NCI-H748 treated with DMSO at 0.1 percent for 48 hours (cell line): ENCODE results near the gene GDF11.
"Not testable (repeated sequence)": the region's sequence is repeated elsewhere in the genome, so short reads cannot be mapped to it uniquely, and the experiment has no call there.

Source experiments
- DNase-seq: peaks from one replicate; lab custom pipeline; 2025; lab: John Stamatoyannopoulos, UW

GDF11 gene

GRCh38 chr12:55741931-55742680, 816 bp upstream of the GDF11 start:
- no peak for DNase-seq

GRCh38 chr12:55743406-55744339, 751 bp downstream of the GDF11 start:
- DNase-seq = no peak

DNA sequence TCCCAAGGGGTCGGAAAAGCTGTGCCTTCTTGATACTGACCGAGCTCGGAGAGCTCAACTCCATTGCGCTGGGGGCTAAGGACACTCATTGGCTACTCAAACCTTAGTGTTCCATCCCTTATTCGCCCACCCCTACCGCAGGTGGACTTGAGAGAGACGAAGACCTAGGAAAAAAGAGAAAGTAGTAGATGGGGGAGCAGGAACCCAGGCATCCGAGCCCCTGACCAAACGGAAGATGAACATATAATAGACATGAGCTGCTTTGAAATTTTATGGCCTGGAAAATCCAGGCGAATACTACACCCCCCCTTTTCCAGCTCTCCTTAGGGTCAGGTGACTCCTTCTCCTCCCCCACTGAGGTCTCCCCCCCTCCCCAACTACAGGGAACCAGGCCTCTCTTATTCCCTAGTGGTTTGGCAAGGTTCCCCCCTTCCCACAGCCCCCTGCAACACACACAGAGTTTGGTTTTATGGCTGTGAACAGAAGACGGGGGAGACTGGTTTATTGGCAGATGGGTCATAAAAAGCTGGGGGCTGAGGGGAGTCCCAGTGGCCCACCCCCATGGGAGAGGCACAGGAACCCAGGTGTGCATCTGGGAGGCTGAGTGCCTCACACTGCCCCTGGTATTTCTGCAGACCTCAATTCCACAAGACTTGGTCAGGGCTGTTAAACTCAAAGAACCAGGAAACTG, 1.6 kb downstream of the GDF11 start:
- DNase-seq = no peak

- DNase-seq = no peak
Observed at GRCh38 chr12:55745361-55746173, 2.6 kb downstream of the GDF11 start.

DNA sequence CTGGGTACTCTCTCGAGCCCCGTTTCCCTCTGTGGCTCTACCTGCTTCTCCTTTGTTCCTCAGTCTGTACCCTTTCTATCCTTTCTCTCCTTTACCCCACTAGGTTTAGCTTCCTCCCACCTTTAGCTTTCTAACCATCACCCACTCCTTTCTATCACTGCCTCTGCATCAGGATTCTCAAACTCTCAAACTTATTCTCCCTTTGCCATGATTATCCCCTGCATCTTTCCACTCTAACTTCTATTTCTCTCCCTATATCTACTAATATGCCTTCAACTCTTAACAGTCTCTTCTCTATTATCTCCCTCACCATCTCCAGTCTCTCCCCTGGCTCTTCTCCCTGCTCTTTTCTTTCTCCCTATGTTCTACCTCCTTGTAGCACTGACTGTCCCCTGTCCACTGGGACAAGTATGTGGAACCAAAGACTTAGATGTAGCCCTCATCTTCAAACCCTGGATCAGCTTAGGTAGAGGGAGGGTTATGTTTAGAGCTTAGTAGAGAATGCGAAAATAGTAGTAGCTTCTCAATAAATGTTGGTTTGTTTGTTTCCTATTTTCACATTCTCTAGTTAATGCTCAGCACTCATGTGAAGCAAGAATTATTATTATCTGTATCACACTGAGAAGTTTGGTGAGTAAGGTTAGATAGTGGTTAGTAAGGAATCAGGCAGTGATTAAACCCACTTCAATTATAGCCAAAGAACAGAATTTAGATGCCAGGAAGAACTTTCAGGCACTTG, 3.4 kb downstream of the GDF11 start:
- DNase-seq = no peak

- DNase-seq = no peak
Observed at GRCh38 chr12:55746913-55747231, 4.0 kb downstream of the GDF11 start.

DNA sequence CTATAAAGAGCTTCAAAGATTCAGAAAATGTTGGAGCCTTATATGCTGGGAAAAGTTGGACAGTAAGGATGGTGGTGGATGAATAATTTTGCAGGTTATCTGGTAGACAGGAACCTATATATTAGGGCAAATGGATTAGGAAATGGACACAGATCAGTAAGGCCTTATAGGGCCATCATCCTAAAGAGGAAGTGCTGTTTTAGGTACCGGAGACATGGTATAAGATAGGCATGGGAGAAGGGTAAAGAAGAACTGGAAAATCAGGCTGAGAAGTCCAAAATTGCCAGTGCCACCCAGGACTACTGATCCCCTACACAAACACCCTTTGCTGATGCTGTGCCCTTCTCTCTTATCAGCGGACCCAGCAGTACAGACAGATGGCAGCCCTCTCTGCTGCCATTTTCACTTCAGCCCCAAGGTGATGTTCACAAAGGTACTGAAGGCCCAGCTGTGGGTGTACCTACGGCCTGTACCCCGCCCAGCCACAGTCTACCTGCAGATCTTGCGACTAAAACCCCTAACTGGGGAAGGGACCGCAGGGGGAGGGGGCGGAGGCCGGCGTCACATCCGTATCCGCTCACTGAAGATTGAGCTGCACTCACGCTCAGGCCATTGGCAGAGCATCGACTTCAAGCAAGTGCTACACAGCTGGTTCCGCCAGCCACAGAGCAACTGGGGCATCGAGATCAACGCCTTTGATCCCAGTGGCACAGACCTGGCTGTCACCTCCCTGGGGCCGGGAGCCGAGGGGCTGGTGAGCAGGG, 5.5 kb downstream of the GDF11 start:
- no peak for DNase-seq

GRCh38 chr12:55755246-55755645, 12.3 kb downstream of the GDF11 start:
- DNase-seq = no peak

DNA sequence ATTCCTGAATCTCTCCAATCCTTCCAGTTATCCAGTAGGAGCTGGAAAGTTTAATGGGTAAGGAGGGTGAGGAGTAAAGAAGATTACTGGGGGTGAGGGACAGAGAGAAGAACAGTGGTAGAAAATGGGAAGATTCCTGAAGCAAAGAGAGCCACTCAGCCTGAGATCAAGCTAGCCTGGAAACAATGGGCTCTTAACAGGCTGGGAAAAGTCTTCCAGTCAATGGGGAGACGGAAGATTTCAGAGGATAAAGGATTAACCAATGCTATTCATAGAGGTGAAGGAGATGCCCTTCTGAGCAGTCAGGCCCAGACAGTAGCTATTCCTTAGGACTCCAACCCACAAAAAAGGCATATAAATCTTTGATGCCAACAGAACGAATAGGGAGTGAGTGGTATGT, 14.8 kb downstream of the GDF11 start:
- no peak for DNase-seq

DNA sequence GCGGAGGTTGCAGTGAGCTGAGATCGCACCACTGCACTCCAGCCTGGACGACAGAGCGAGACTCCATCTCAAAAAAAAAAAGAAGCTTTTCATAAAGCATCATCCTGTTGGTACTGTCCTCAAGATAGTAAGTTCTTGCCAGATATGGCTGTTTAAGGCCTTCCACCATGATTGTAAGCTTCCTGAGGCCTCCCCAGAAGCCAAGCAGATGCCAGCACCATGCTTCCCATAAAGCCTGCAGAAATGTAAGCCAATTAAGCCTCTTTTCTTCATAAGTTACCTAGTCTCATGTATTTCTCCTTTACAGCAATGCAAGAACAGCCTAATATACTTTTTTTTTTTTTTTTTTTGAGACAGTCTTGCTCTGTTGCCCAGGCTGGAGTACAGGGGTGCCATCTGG, 15.7 kb downstream of the GDF11 start:
- not testable (repeated sequence) for DNase-seq

DNA sequence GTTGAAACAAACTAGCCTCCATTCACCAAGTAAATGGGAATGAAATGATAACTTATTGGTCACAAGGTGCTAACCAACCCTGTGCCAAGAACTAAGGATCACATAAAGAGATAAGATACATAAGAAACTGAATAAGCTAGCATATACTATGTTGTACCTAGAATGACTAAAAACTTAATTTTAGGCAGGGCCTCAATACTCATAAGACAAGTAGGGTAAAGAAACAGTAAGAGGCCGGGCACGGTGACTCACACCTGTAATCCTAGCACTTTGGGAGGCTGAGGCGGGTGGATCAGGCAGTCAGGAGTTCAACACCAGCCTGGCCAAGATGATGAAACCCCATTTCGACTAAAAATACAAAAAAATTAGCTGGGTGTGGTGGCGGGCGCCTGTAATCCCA, 17.7 kb downstream of the GDF11 start:
- no peak for DNase-seq

- DNase-seq = no peak
Observed at GRCh38 chr12:55762646-55763045, 19.7 kb downstream of the GDF11 start.

GRCh38 chr12:55765736-55766290, 22.9 kb downstream of the GDF11 start:
- no peak for DNase-seq

DNA sequence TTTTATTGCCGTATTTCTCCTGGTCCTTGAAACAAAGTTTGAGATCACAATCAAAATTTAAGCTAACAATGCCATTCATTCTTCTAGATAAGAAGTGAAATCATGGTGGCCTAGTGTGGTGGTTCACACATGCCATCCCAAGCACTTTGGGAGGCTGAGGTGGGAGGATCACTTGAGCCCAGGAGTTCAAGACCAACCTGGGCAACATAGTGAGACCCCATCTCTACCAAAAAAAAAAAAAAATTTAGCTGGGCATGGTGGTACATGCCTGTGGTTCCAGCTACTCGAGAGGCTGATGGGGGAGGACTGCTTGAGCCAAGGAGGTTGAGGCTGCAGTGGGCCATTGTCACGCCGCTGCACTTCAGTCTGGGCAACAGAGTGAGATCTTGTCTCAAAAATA, 24.2 kb downstream of the GDF11 start:
- no peak for DNase-seq

DNA sequence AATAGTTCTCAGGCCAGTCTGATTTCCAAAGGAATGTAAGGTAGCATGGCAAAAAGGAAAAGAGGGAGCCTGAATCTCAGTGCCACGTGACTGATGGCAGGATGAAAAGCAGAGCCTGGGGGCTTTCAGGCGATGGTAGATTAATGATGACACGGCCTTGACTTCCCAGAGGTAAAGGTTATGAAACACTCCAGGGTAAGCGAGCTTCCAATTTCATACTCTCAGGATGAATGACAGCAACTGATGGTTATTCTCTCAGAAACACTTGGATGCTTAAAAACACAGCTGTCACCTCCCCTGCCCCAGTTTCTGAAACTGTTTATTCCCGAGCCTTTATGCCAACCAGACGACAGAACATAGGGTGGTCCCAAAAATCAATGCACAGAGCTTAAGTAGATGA, 28.8 kb downstream of the GDF11 start:
- no peak for DNase-seq

DNA sequence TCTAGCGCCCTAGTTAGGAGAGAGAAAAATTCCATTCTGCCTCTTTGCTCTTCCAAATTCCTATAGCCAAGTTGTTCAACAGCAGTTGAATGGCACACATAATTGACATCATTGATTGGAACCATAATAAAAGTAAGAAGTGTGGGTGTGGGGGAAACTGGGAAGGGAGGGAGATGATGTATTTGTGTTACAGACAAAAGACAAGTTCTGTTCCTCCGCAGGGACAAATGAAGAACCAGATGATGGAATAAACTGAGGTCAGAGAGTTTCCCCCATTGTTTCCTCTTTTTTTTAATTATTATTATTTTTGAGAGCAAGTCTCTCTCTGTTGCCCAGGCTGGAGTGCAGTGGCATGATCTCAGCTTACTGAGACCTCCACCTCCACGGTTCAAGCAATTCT, 34.9 kb downstream of the GDF11 start:
- DNase-seq = no peak

- DNase-seq = no peak
Observed at GRCh38 chr12:55780685-55781084, 37.8 kb downstream of the GDF11 start.

GRCh38 chr12:55788546-55788945, 45.6 kb downstream of the GDF11 start:
- no peak for DNase-seq

DNA sequence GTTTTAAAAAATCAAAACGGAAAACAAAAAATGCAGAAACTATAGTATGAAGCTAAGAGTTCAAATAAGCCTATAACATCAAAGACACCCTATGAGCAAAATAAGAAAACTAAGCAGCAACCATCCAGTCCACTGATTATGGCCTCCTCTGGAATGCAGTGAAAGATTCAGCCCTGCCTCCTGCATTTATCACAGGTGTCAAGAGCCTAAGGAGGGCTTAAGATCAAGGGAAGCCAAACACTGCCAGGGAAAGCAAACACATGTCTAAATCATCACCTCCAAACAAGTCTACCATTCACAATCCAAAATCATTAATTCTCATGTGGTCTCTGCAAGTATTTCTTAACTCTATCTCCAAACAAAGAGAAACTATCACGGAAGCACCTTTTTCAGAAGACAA, 46.2 kb downstream of the GDF11 start:
- no peak for DNase-seq

GRCh38 chr12:55789893-55790292, 47.0 kb downstream of the GDF11 start:
- no peak for DNase-seq
